SK-N-SH treated with all-trans-retinoic acid at 6 μM for 48 hours (cell line): ENCODE data around the gene ING1.

Source experiments
- ARNTL ChIP-seq: fragments of 450-650 bp; formaldehyde crosslinking; IDR thresholded peaks from 2 replicates; pipeline ENCODE4 v1.5.0; 2020; ENCODE audit warnings: low read depth, mild to moderate bottlenecking, moderate library complexity, borderline replicate concordance
- ESRRG ChIP-seq: fragments of 250-450 bp; sonication (Bioruptor Pico); IDR thresholded peaks from 2 replicates; pipeline ENCODE4 v1.6.1; 2021; ENCODE audit warnings: mild to moderate bottlenecking
- ISL1 ChIP-seq: fragments of 250-450 bp; sonication (Bioruptor Pico); IDR thresholded peaks from 2 replicates; pipeline ENCODE4 v2.1.2; 2022; ENCODE audit warnings: mild to moderate bottlenecking, moderate library complexity
- OSR1 ChIP-seq: fragments of 250-450 bp; sonication (Bioruptor Pico); IDR thresholded peaks from 2 replicates; pipeline ENCODE4 v1.8.0; 2022; ENCODE audit warnings: moderate library complexity, mild to moderate bottlenecking, inconsistent platforms
- ZFP3 ChIP-seq: fragments of 250-450 bp; sonication (Bioruptor Pico); IDR thresholded peaks from 2 replicates; pipeline ENCODE4 v1.5.0; 2020; ENCODE audit warnings: mild to moderate bottlenecking, moderate library complexity
- ZFP30 ChIP-seq: fragments of 450-650 bp; formaldehyde crosslinking; IDR thresholded peaks from 2 replicates; pipeline ENCODE4 v1.5.0; 2022; ENCODE audit warnings: mild to moderate bottlenecking, moderate library complexity
- ZNF565 ChIP-seq: fragments of 450-650 bp; formaldehyde crosslinking; conservative IDR thresholded peaks from 2 replicates; pipeline ENCODE4 v1.5.0; 2020; ENCODE audit warnings: low read depth, mild to moderate bottlenecking, moderate library complexity
- TF ChIP-seq, protein P1 (sequence below): fragments of 250-450 bp; sonication (Bioruptor Pico); IDR thresholded peaks from 2 replicates; pipeline ENCODE4 v1.5.1; 2020; ENCODE audit warnings: low read depth, mild to moderate bottlenecking, moderate library complexity
- TF ChIP-seq, protein P2 (sequence below): fragments of 250-450 bp; sonication (Bioruptor Pico); IDR thresholded peaks from 2 replicates; pipeline ENCODE4 v1.8.0; 2020; ENCODE audit warnings: mild to moderate bottlenecking, moderate library complexity, borderline replicate concordance

DNA sequence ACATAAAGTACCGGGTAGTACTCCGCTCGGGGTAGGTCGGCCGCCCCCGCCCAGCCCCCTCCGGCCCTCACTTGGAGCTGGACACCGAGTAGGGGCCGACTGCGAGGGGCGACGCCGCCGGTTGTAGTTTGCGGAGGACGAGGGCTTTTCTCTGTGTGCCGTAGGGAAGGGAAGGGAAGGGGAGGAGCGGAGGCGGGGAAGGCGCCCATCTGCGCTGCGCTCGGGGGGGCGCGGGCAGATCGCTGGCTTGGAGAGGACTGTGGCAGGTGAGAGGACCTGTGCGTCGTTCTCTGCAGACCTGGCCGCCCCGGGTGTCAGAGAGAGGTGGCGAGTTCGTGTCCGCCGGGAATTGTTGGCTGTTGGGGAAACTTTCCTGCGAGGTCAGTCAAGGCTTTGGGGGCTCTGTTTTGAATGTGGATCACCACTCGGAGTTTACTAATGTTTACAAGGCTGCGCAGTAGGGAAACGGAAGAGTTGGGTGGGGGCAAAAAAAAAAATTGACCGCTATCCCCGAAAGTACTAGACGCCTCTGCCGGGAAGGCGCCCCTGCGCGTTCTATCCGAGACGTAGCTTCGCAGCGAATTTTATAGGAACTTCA is 1.4 kb downstream of the ING1 start:
- TF ChIP-seq, protein P1, sequence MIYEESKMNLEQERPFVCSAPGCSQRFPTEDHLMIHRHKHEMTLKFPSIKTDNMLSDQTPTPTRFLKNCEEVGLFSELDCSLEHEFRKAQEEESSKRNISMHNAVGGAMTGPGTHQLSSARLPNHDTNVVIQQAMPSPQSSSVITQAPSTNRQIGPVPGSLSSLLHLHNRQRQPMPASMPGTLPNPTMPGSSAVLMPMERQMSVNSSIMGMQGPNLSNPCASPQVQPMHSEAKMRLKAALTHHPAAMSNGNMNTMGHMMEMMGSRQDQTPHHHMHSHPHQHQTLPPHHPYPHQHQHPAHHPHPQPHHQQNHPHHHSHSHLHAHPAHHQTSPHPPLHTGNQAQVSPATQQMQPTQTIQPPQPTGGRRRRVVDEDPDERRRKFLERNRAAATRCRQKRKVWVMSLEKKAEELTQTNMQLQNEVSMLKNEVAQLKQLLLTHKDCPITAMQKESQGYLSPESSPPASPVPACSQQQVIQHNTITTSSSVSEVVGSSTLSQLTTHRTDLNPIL (CRISPR knock-in tag) = no peak
- TF ChIP-seq ZFP30 (CRISPR knock-in tag) = no peak
- no peak for TF ChIP-seq ARNTL (CRISPR knock-in tag)
- TF ChIP-seq ZFP3 = no peak
- no peak for TF ChIP-seq OSR1
- no peak for TF ChIP-seq ZNF565
- TF ChIP-seq, protein P2, sequence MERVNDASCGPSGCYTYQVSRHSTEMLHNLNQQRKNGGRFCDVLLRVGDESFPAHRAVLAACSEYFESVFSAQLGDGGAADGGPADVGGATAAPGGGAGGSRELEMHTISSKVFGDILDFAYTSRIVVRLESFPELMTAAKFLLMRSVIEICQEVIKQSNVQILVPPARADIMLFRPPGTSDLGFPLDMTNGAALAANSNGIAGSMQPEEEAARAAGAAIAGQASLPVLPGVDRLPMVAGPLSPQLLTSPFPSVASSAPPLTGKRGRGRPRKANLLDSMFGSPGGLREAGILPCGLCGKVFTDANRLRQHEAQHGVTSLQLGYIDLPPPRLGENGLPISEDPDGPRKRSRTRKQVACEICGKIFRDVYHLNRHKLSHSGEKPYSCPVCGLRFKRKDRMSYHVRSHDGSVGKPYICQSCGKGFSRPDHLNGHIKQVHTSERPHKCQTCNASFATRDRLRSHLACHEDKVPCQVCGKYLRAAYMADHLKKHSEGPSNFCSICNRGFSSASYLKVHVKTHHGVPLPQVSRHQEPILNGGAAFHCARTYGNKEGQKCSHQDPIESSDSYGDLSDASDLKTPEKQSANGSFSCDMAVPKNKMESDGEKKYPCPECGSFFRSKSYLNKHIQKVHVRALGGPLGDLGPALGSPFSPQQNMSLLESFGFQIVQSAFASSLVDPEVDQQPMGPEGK (CRISPR knock-in tag) = peak; percentile 93
- no peak for TF ChIP-seq ISL1 (CRISPR knock-in tag)
- no peak for TF ChIP-seq ESRRG (CRISPR knock-in tag)
